Colonic mucosa (tissue), 4 donors: ENCODE data around the gene ABCC10. TPM values are rescaled to one million over a fixed set of nuclear protein-coding genes. Genes with fewer than 3 reads are reported as not detected.
"Not testable (repeated sequence)": the region's sequence is repeated elsewhere in the genome, so short reads cannot be mapped to it uniquely, and the experiment has no call there.

Experiments used
- DNase-seq: peaks from one replicate; pipeline ENCODE4 v3.0.0-alpha.2; 2020
- H3K27ac ChIP-seq: fragments of 200-600 bp; one replicate; pipeline ENCODE4 v1.8.0; 2021
- H3K27me3 ChIP-seq: fragments of 200-600 bp; one replicate; pipeline ENCODE4 v1.8.0; 2021
- H3K36me3 ChIP-seq: fragments of 200-600 bp; one replicate; pipeline ENCODE4 v1.8.0; 2021
- H3K4me1 ChIP-seq: fragments of 200-600 bp; one replicate; pipeline ENCODE4 v1.8.0; 2021; ENCODE audit warnings: mild to moderate bottlenecking
- H3K4me3 ChIP-seq: fragments of 200-600 bp; one replicate; pipeline ENCODE4 v1.8.0; 2021
- H3K9ac ChIP-seq, 2 donors: one replicate each; pipeline ENCODE4 v1.7.0; 2013; ENCODE audit warnings: control low read depth in 2 of 2, low read depth in 2 of 2, low read length in 2 of 2
- H3K9me3 ChIP-seq: fragments of 200-600 bp; one replicate; pipeline ENCODE4 v1.8.0; 2021
- CTCF ChIP-seq: fragments of 200-600 bp; IDR thresholded peaks from one replicate; pipeline ENCODE4 v1.8.0; 2022; ENCODE audit warnings: antibody characterized with exemption, mild to moderate bottlenecking
- intact Hi-C: fragments of 100-400 bp; cut with DNase I; formaldehyde crosslinking; loops from one replicate; pipeline ENCODE4 v1.14.1; 2022
- total RNA-seq, 2 donors: library from RNA; stranded (reverse); fragmentation: NEBNext Ultra II Directional in 1 of 2; extraction: Animal tissue kit (Norgen Biotek cat#: 25700) in 1 of 2; gene quantifications; one replicate each; pipeline ENCODE4 v1.2.1, GENCODE V29; 2021
- donor health status: healthy.
- donor health status: DM: no; HTN: no; CAD: no.
- donor health status: DM: no; HTN: no; CAD: no.

ABCC10 gene
- total RNA-seq, 2 donors from 2014 or later: 22.9 to 33.9 TPM

GRCh38 chr6:43413002-43413401 is 14.3 kb upstream of the ABCC10 start:
- Histone ChIP-seq H3K9ac (no peak overlapping the region), H3K4me3 (no peak overlapping the region), H3K27me3 (no peaks in the 10 kb centered on the region), H3K27ac (no peak overlapping the region), H3K36me3 (no peaks in the 10 kb centered on the region), H3K4me1 (no peaks in the 10 kb centered on the region), H3K9me3 (no peaks in the 10 kb centered on the region)
- DNase-seq: no peak
- no peak for TF ChIP-seq CTCF
- intact Hi-C loops: no loop called here

GRCh38 chr6:43415275-43415674 is 12.1 kb upstream of the ABCC10 start:
- H3K36me3 ChIP-seq, intact Hi-C loops, DNase-seq, H3K4me1 ChIP-seq, H3K27me3 ChIP-seq, H3K27ac ChIP-seq, H3K9me3 ChIP-seq, H3K9ac ChIP-seq, H3K4me3 ChIP-seq: not testable (repeated sequence)

DNA sequence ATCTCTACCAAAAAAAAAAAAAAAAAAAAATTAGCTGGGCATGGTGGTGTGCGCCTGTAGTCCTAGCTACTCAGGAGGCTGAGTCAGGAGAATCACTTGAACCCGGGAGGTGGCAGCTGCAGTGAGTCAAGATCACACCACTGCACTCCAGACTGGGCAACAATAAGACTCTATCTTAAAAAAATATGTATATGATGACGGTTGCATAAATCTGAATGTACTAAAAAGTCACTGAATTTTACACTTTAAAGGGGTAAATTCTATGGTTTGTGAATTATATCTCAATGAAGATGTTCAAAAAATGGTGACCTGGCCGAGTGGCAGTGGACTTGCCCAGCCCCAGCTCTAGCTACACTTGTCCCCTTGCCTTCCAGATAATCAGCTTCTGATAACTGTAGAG is 10.4 kb upstream of the ABCC10 start:
- no peak for TF ChIP-seq CTCF
- Histone ChIP-seq H3K9ac (no peak overlapping the region), H3K27ac (no peak overlapping the region), H3K36me3 (no peaks in the 10 kb centered on the region), H3K4me1 (no peaks in the 10 kb centered on the region), H3K27me3 (no peaks in the 10 kb centered on the region), H3K4me3 (no peak overlapping the region), H3K9me3 (no peaks in the 10 kb centered on the region)
- DNase-seq: no peak
- intact Hi-C loops: no loop called here

DNA sequence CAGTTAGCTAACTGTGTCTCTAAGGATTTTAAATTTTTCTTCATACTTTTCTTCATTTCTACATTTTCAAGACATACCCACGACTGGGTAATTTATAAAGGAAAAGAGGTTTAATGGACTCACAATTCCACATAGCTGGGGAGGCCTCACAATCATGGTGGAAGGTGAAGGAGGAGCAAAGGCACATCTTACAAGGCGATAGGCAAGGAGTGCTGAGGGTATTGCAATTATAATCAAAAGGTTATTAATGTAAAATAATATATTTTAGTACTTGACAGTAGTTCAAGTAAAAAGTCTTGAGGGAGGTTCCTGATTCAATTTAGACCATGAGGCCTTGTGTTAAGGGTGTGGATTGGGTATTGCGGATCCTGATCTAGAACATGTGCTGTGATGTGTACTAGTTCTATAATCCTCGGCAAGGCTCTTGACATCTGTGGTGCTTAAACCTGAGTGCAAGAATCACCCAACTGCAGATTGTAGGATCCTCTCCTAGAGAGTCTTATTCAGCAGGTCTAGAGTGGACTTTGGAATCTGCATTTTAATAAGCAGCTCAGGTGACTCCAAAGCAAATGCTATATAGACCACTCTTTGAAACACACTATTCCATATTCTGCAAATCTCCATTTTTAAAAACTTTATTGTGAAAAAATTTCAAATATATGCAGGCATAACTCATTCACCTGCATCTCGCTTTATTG is 7.2 kb upstream of the ABCC10 start:
- no peak for DNase-seq
- H3K4me3 ChIP-seq: no peak overlapping the region
- H3K27me3 ChIP-seq: no peaks in the 10 kb centered on the region
- H3K9ac ChIP-seq: no peak overlapping the region
- no peak overlapping the region for H3K27ac ChIP-seq
- no peaks in the 10 kb centered on the region for H3K9me3 ChIP-seq
- H3K36me3 ChIP-seq: no peaks in the 10 kb centered on the region
- H3K4me1 ChIP-seq: no peaks in the 10 kb centered on the region
- intact Hi-C loops: no loop called here
- no peak for TF ChIP-seq CTCF

DNA sequence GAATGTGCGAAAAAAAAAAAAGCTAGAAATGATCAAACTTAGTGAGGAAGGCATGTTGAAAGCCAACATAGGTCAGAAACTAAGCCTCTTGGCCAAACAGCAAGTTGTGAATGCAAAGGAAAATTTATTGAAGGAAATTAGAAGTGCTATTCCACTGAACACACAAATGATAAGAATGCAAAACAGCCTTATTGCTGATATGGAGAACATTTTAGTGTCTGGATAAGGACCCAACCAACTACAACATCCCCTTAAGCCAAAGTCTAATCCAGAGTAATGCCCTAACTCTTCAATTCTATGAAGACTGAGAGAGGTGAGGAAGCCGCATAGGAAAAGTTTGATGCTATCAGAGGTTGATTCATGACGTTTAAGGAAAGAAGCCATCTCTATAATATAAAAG is 5.5 kb upstream of the ABCC10 start:
- H3K36me3 ChIP-seq: no peaks in the 10 kb centered on the region
- no peaks in the 10 kb centered on the region for H3K4me1 ChIP-seq
- intact Hi-C loops: no loop called here
- no peaks in the 10 kb centered on the region for H3K27me3 ChIP-seq
- no peak for TF ChIP-seq CTCF
- H3K4me3 ChIP-seq: no peak overlapping the region
- H3K9me3 ChIP-seq: no peaks in the 10 kb centered on the region
- H3K27ac ChIP-seq: no peak overlapping the region
- DNase-seq: no peak
- H3K9ac ChIP-seq: no peak overlapping the region

DNA sequence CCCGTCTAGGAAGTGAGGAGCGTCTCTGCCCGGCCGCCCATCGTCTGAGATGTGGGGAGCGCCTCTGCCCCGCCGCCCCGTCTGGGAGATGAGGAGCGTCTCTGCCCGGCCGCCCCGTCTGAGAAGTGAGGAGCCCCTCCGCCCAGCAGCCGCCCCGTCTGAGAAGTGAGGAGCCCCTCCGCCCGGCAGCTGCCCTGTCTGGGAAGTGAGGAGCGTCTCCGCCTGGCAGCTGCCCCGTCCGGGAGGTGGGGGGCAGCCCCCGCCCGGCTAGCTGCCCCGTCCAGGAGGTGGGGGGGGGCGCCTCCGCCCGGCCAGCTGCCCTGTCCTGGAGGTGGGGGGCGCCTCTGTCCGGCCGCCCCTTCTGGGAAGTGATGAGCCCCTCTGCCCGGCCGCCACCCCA is 2.3 kb upstream of the ABCC10 start:
- H3K27me3 ChIP-seq, intact Hi-C loops, DNase-seq, H3K4me1 ChIP-seq, H3K27ac ChIP-seq, H3K9ac ChIP-seq, H3K36me3 ChIP-seq, H3K9me3 ChIP-seq, H3K4me3 ChIP-seq: not testable (repeated sequence)
